ENCODE measurements around the gene MRPS2.
"Not testable (repeated sequence)": the region's sequence is repeated elsewhere in the genome, so short reads cannot be mapped to it uniquely, and the experiment has no call there.

The MRPS2 gene

GRCh38 chr9:135500525-135501260 lies at the start of gene MRPS2:
MRPS2 (plus strand) TSS chr9:135500682; CDS start chr9:135500711, 29 bp downstream.
- peak; percentile 89 for DNase-seq

GRCh38 chr9:135450956-135451355 lies 49.5 kb upstream of the MRPS2 start:
- no peak for DNase-seq

- DNase-seq, result not testable (repeated sequence)
Observed at GRCh38 chr9:135451909-135452308, 48.6 kb upstream of the MRPS2 start.

DNA sequence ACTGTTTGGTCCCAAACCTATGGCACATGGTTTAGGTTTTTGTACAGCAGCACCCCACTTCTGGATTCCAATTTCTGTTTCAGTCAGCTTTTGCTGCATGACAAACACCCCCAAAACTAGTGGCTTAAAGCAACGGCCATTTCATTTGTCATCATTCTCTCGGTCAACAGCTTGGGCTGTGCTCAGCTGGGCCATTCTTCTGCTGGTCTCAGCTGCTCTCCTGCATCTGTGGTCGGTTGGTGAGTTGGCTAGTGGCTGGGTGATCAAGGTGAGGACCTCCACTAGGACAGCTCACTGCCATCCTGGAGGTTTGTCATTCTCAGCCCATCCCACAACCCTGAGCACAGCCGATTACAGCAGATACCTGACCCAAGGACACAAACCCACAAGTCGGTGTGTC lies 45.7 kb upstream of the MRPS2 start:
- no peak for DNase-seq

- DNase-seq, result no peak
Observed at GRCh38 chr9:135455401-135456030, 45.0 kb upstream of the MRPS2 start.

DNA sequence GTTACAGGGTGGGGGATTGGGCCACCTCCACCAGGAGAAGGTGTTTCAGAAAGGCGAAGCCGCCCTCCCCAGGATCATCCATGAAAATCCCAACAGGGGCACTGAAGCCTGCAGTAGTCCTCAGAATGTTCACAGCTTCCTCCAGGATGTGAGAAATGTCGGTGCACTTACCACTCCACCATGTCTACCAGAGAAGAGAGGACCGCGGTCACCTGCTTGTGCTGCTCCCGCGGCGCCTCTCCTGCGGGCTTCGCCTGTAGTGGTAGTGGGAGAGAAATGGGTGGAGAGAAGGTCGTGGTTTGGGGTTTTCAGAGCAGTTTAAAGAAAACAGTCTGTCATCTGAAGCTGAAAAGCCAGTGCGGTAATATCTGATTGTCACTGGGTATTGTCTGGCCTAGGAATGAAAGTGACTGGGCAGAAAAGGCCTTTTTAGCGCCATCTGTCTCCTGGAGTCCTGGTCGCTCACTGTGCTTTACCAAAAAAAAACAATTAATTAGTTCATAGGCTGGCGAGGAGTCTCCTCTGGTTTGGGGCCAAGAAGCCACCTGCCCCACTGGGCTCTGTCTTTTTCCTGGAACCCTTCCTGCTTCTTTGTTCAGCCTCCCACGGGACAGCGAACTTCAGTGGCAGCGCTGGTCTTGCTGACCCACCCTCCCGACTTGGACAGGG lies 43.9 kb upstream of the MRPS2 start:
- DNase-seq, result no peak

DNA sequence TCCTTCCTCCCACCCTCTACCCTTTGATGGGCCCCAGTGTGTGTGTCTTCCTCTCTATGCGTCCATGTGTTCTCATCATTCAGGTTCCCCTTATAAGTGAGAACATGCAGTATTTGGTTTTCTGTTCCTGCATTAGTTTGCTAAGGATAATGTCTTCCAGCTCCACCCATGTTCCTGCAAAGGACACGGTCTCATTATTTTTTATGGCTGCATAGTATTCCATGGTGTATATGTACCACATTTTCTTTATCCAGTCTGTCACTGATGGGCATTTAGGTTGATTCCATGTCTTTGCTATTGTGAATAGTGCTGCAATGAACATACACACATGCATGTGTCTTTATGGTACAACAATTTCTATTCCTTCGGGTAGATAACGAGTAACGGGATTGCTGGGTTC lies 42.0 kb upstream of the MRPS2 start:
- DNase-seq, result not testable (repeated sequence)

DNA sequence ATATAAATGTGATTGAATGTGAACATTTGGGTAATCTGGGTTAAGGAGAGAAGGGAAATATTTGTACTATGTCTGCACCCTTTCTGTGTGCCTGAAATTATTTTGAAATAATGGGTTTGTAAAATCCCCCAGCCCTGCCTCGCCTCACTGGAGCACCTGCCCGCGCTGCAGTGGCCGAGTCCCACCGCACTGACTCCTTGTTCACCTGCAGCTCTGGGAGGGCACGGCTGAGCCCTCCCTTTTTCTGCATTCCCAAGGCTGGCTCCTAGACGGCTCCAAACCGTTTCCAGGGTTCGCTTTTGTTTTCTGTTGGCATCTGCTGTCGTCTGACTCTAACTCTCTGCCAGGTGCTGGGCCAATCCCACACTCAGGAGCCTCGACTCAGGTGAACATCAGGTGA lies 38.5 kb upstream of the MRPS2 start:
- DNase-seq, result no peak

- no peak for DNase-seq
Observed at GRCh38 chr9:135463140-135463539, 37.3 kb upstream of the MRPS2 start.

- DNase-seq, result no peak
Observed at GRCh38 chr9:135464181-135464580, 36.3 kb upstream of the MRPS2 start.

- DNase-seq, result no peak
Observed at GRCh38 chr9:135468854-135469521, 31.5 kb upstream of the MRPS2 start.

DNA sequence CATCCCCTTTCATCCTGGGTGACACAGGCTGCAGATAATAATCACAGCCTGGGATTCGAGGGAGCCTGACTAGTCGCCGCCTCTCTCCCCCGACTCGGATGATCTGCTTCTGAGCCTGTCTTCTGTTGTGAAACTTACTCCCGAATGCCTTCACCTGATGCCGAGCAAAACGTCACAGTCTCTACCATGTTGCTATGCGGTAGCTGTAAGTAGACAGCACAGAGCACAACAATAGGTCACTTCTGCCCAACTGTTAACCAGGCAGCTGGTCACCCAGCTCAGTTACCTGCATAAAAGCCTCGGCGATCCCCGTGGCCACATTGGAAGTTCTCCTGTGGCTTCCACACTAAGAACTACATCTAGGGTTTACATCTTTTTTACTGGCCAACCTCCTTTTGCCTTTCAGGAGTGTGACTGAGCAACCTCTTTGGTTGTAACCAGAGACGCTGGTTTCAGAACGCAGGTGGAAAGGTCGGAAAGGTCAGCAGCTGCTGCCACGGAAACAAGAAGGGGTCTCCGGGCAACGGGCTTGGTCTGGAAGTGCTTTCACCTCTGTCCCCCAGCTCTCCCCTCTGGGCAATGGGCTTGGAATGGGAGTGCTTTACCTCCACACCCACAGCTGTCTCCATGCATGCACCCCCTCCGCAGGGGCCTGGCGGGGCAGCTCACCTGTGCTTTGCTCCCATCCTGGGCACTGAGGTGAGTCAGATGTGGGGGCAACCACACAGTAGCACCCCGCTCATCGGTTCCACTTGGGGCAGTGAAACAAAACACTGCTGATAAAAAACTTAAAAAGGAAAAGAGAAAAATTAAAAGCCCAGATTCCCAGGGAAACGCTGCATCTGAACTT lies 28.5 kb upstream of the MRPS2 start:
- no peak for DNase-seq

GRCh38 chr9:135473972-135474543 lies 26.4 kb upstream of the MRPS2 start:
- no peak for DNase-seq

DNA sequence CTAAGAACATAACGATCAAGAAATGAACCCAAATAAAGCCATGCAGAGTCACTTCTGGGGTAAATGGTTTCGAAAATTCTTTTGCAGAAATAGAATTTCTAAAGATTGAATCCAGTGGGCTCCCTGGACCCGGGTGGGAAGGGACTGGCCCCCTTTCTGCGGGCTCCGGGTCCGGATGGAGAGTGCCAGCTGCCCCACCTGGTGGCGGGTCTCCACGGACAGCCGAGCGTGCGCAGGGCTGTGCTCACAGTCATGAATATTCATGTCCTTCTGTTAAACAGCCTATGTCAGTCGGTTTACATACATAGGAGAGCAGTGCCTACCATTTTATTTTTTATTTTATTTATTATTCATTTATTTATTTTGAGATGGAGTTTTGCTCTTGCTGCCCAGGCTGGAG lies 25.6 kb upstream of the MRPS2 start:
- no peak for DNase-seq

GRCh38 chr9:135476561-135477355 lies 23.7 kb upstream of the MRPS2 start:
- no peak for DNase-seq

GRCh38 chr9:135478191-135478590 lies 22.3 kb upstream of the MRPS2 start:
- DNase-seq, result no peak

GRCh38 chr9:135478829-135479468 lies 21.5 kb upstream of the MRPS2 start:
- DNase-seq, result peak; percentile 48

DNA sequence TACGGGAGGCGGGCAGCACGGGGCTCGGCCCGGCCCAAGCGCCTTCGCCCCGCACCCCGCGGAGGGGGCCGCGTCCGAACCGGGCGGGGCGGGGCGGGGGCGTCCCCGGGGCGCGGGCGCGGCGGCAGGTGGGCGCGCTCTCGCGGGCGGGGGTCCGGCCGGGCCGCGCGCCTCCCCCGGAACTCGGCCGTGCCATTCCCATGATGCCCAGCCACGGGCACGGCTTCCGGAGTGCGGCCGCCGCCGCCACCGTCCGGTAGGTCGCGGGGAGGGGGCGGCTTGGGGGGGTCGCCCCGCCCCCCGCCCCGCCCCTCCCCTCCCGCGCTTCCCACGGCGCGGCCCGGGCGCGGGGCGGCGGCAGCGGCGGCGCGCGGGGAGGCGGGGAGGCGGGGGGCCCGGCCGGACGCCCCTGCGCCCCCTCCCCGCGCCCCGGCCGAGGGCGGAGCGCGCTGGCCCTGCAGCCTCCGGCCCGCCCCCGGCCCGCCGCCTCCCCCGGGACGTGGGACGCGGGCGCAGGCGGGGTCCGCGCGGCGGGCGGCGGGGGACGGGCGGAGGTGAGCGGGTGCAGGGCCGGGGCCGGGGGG lies 20.9 kb upstream of the MRPS2 start, which contains the start of gene PPP1R26:
PPP1R26 (plus strand) TSS at position 314 of the 584 bp plus-strand sequence. CDS start 4,729 bp downstream, outside the sequence.
- no peak for DNase-seq

- DNase-seq, result no peak
Observed at GRCh38 chr9:135480071-135480939, 20.2 kb upstream of the MRPS2 start.
